SKM-1 treated with dmso at 0.1 percent for 144 hours (cell line): ENCODE results near the gene NEK9.
A peak's percentile ranks its signal among the peaks of the same experiment; 100 is the strongest.
"Not testable (repeated sequence)": the region's sequence is repeated elsewhere in the genome, so short reads cannot be mapped to it uniquely, and the experiment has no call there.

Experiments
- DNase-seq: peaks from one replicate; lab custom pipeline; 2025; ENCODE audit not compliant: unreplicated experiment; lab: John Stamatoyannopoulos, UW

NEK9 gene

GRCh38 chr14:75147423-75148071 lies 20.7 kb upstream of the NEK9 start:
- DNase-seq, result no peak

GRCh38 chr14:75144944-75145343 lies 18.1 kb upstream of the NEK9 start:
- peak; percentile 42 for DNase-seq

- DNase-seq, result no peak
These were observed 17.1 kb upstream of the NEK9 start for GRCh38 chr14:75143761-75144527.

GRCh38 chr14:75142494-75142893 lies 15.6 kb upstream of the NEK9 start:
- no peak for DNase-seq

GRCh38 chr14:75141967-75142366 lies 15.1 kb upstream of the NEK9 start:
- DNase-seq, result no peak

- no peak for DNase-seq
These were observed 14.2 kb upstream of the NEK9 start for GRCh38 chr14:75141062-75141461.

- no peak for DNase-seq
These were observed 13.8 kb upstream of the NEK9 start for GRCh38 chr14:75140620-75141019.

- no peak for DNase-seq
These were observed 12.3 kb upstream of the NEK9 start for GRCh38 chr14:75139185-75139584.

GRCh38 chr14:75138492-75138891 lies 11.6 kb upstream of the NEK9 start:
- peak; percentile 14 for DNase-seq

- DNase-seq, result no peak
These were observed 7.8 kb upstream of the NEK9 start for GRCh38 chr14:75134644-75135043.

GRCh38 chr14:75133597-75133996 lies 6.7 kb upstream of the NEK9 start:
- no peak for DNase-seq

- DNase-seq, result peak; percentile 35
These were observed 5.7 kb upstream of the NEK9 start for GRCh38 chr14:75132382-75133086.

GRCh38 chr14:75128596-75128990 lies 1.7 kb upstream of the NEK9 start:
- DNase-seq, result no peak

GRCh38 chr14:75127903-75128595 lies 1.2 kb upstream of the NEK9 start:
- DNase-seq, result no peak

- DNase-seq, result not testable (repeated sequence)
These were observed 599 bp upstream of the NEK9 start for GRCh38 chr14:75127474-75127820.

GRCh38 chr14:75126121-75126544 lies 715 bp downstream of the NEK9 start:
- no peak for DNase-seq

- no peak for DNase-seq
These were observed 1.2 kb downstream of the NEK9 start for GRCh38 chr14:75125617-75126016.

GRCh38 chr14:75123991-75124390 lies 2.9 kb downstream of the NEK9 start:
- no peak for DNase-seq

- no peak for DNase-seq
These were observed 5.3 kb downstream of the NEK9 start for GRCh38 chr14:75121552-75121951.

- peak; percentile 56 for DNase-seq
These were observed 6.1 kb downstream of the NEK9 start for GRCh38 chr14:75120541-75121291.

GRCh38 chr14:75119056-75119455 lies 7.8 kb downstream of the NEK9 start:
- no peak for DNase-seq
